Lung (tissue), 12 donors: Measurements from ENCODE around the gene SMIM21. TPM values are rescaled to one million over a fixed set of nuclear protein-coding genes. Genes with fewer than 3 reads are reported as not detected.

Experiments
- ATAC-seq: fragments of 200-7000 bp; cut with Tn5 transposase; one replicate; pipeline ENCODE4 v1.9.1; 2020; ENCODE audit warnings: moderate number of reproducible peaks; ENCODE audit not compliant: insufficient read depth, low FRiP score
- DNase-seq, 3 donors: peaks; one replicate each; pipeline ENCODE4 v3.0.0-alpha.2; 2013 to 2017
- H3K27ac ChIP-seq, 2 donors: one replicate each; pipeline ENCODE4 v1.5.1; 2013; ENCODE audit warnings: mild to moderate bottlenecking in 2 of 2, moderate library complexity in 2 of 2, control low read depth in 1 of 2, inconsistent platforms in 1 of 2, low read depth in 1 of 2, low read length in 1 of 2
- H3K27me3 ChIP-seq, 3 donors: one replicate each; pipeline ENCODE4 v1.5.1; 2013; ENCODE audit warnings: low read length in 2 of 3; ENCODE audit not compliant: control insufficient read depth in 3 of 3, insufficient read depth in 3 of 3
- H3K36me3 ChIP-seq, 4 donors: one replicate each; pipeline ENCODE4 v1.5.1; 2013; ENCODE audit warnings: low read length in 4 of 4, mild to moderate bottlenecking in 1 of 4, moderate library complexity in 1 of 4; ENCODE audit not compliant: control insufficient read depth in 4 of 4, insufficient read depth in 4 of 4
- H3K4me1 ChIP-seq, 5 donors: one replicate each; pipeline ENCODE4 v1.5.1; 2013; ENCODE audit warnings: low read length in 5 of 5, mild to moderate bottlenecking in 2 of 5, moderate library complexity in 1 of 5; ENCODE audit not compliant: control insufficient read depth in 5 of 5, insufficient read depth in 5 of 5
- H3K4me3 ChIP-seq: one replicate; pipeline ENCODE4 v1.5.1; 2013; ENCODE audit warnings: mild to moderate bottlenecking, control low read depth, moderate library complexity
- H3K9ac ChIP-seq, 2 donors: one replicate each; pipeline ENCODE4 v1.5.1; 2013; ENCODE audit warnings: low read length in 2 of 2, control low read depth in 1 of 2; ENCODE audit not compliant: insufficient read depth in 1 of 2
- H3K9me3 ChIP-seq, 4 donors: one replicate each; pipeline ENCODE4 v1.5.1; 2013; ENCODE audit warnings: low read length in 3 of 4, mild to moderate bottlenecking in 1 of 4, moderate library complexity in 1 of 4; ENCODE audit not compliant: control insufficient read depth in 4 of 4, insufficient read depth in 3 of 4
- CTCF ChIP-seq: IDR thresholded peaks from 2 replicates; pipeline ENCODE4 v1.5.1; 2012; ENCODE audit warnings: mild to moderate bottlenecking; ENCODE audit errors: control extremely low read depth, extremely low read depth
- WGBS, 2 donors: extraction: QIAGEN DNeasy Blood & Tissue Kit; methylation state at CpG; one replicate each; pipeline ENCODE4 v1.1.7; 2013; 5-methylcytosine and 5-hydroxymethylcytosine counted together
- polyA plus RNA-seq, 2 donors: library from polyadenylated mRNA; stranded (reverse); fragments of 200-250 nt; gene quantifications; one replicate each; pipeline ENCODE4 v1.2.1, GENCODE V29; 2013
- total RNA-seq, 2 donors: library from RNA; depleted of rRNA in 1 of 2; stranded (reverse); fragments of >200 nt in 1 of 2; gene quantifications; one replicate each; pipeline ENCODE4 v1.2.1, GENCODE V29; 2014 to 2021
- donor health status: control.
- donor health status: control.
- donor health status: Bipolar disorder and iron deficiency.
- donor health status: healthy.
- donor health status: DM: yes; HTN: yes; CAD: no.

SMIM21 gene
- total and polyA plus RNA-seq, 4 donors, result not detected

GRCh38 chr18:75467281-75467795 lies 39.8 kb upstream of the SMIM21 start:
- 71 to 85% methylated on average over 12 of the region's 12 CpGs for WGBS, 2 donors
- Histone ChIP-seq H3K9me3 (no peaks in the 10 kb centered on the region), H3K4me1 (peaks cover 0 to 16% (median 0%) of the 10 kb centered on the region in 5 donors), H3K36me3 (peaks cover 0 to 3% (median 0%) of the 10 kb centered on the region in 4 donors), H3K27ac (no peak overlapping the region), H3K27me3 (no peaks in the 10 kb centered on the region), H3K9ac (no peak overlapping the region), H3K4me3 (no peak overlapping the region)
- ATAC-seq (no peak), DNase-seq (peak; percentile 69 to 83 (median 80))
- TF ChIP-seq CTCF, result no peak

- no peak overlapping the region for H3K9ac ChIP-seq
- no peaks in the 10 kb centered on the region for H3K27me3 ChIP-seq
- DNase-seq (no peak), ATAC-seq (no peak)
- H3K9me3 ChIP-seq, result no peaks in the 10 kb centered on the region
- H3K4me1 ChIP-seq, result peaks cover 0 to 17% (median 0%) of the 10 kb centered on the region in 5 donors
- 95% methylated on average over 13 of the region's 13 CpGs for WGBS, 2 donors
- H3K27ac ChIP-seq, result no peak overlapping the region
- TF ChIP-seq CTCF, result no peak
- H3K36me3 ChIP-seq, result peaks cover 0 to 3% (median 0%) of the 10 kb centered on the region in 4 donors
- no peak overlapping the region for H3K4me3 ChIP-seq
Observed at GRCh38 chr18:75464356-75464755, 36.9 kb upstream of the SMIM21 start.

- no peaks in the 10 kb centered on the region for H3K27me3 ChIP-seq
- H3K9ac ChIP-seq, result no peak overlapping the region
- H3K9me3 ChIP-seq, result peaks cover 0 to 5% (median 2%) of the 10 kb centered on the region in 4 donors
- no peak overlapping the region for H3K27ac ChIP-seq
- 56 to 79% methylated on average over 10 of the region's 10 CpGs for WGBS, 2 donors
- DNase-seq (peak; percentile 41 to 66 (median 42)), ATAC-seq (no peak)
- no peak overlapping the region for H3K4me3 ChIP-seq
- H3K4me1 ChIP-seq, result peaks cover 0 to 12% (median 0%) of the 10 kb centered on the region in 5 donors
- peaks cover 0 to 9% (median 0%) of the 10 kb centered on the region in 4 donors for H3K36me3 ChIP-seq
- TF ChIP-seq CTCF, result no peak
Observed at GRCh38 chr18:75462178-75462832, 34.8 kb upstream of the SMIM21 start.
